ENCODE results near the gene ABAT.
"Not testable (repeated sequence)": the region's sequence is repeated elsewhere in the genome, so short reads cannot be mapped to it uniquely, and the experiment has no call there.

The ABAT gene

DNA sequence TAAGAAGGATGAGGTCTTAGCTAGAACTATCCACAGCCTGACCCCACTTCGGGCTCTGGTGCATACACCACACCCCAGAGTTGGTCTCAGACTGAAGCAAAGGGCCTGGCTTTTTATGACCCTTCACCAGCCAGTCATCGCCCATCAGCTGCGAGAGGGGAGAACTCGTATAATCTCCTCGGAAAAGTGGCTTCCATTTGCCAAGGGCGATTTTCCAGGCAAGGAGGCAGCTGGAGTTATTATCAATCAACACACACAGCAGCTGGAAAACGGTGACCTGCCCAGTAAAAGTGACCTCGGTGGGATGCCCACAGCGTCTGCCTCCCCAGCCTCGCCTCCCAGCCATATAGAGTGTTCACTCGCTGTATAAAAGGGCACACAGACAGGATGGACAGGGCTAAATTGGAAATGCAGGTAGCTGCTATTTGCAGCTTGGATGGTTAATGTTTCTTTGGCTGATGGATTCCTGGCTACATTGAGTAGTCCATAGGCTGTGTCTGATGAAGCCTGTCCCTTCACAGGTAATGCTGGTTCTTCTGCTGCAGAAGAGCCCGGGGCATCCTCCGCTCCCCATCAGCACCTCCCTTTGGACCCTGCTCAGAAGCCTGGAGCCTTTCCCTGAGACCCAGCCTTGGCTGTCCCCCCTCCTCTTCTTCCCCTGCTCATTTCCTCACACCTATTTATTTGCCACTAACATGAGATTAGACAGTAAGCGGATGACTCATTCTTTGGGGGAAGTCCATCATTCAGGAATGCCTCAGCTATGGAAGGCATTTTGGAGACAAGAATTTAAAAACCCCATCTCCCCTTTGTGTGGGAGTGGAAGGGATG lies 77.3 kb downstream of the ABAT start:
- DNase-seq = no peak

DNA sequence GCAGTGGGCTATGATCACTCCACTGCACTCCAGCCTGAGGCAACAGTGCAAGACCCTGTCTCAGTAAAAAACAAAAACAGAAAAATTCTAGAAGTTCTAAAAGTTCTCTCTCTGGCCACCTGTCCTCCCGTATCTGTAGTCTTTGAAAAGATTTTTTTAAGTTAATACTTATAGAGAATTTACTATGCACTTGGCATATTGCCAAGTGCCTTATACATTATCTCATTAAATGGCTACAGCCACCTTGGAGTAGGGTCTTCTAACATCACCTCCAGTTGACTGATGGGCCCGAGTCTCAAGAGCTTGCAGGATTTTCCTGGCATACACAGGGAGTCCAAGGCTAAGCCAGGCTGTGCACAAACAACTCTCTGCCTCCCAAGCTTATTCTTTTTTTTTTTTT lies 78.3 kb downstream of the ABAT start:
- no peak for DNase-seq

DNA sequence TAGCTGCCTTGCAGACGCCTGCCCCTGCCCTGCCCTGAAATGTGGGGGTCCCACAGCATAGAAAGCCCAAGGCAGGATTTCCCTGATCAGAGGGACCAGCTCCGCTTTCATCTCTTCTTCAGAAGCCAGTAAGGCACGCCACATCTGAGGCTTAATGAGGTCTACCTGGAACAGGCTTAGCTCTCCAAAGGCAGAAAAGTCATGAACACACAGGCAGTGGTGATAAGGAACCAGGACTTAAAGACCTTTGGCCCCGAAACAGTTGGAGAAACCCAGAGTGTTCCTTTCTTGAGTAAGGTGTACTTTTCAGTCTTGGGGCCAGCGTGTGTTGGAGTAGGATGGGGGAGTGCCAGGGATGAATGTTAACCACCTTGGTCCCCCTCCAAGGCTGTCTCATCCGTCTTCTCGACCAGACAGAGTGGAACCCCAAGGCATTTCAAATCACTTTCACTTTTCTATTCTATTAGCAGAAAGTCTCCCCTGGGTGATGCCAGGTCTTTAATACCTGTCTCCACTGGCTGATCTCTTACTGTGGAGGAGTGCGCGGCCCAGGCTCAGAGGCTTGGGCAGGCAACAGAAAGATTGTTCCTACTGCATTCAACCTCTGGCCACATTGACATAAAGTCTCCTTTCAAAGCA lies 79.1 kb downstream of the ABAT start:
- DNase-seq = no peak

DNA sequence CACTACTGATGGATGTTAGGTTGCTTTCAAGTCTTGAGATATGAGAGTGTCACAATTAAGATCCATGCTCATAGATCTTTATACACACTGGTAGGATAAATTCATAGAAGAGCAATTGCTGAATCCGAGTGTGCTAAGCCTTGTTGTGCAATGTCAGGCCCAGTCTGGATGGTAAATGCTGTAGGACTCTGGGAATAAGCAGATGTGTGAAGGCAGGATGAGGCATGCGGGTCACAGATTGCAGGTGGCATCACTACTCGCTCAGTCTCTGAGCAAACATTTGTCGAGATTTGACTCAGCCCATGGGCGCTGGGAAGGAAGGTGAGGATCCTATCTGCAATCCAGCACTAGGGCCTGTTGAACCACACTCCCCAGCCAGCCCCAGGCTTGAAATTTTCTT lies 82.3 kb downstream of the ABAT start:
- no peak for DNase-seq

DNA sequence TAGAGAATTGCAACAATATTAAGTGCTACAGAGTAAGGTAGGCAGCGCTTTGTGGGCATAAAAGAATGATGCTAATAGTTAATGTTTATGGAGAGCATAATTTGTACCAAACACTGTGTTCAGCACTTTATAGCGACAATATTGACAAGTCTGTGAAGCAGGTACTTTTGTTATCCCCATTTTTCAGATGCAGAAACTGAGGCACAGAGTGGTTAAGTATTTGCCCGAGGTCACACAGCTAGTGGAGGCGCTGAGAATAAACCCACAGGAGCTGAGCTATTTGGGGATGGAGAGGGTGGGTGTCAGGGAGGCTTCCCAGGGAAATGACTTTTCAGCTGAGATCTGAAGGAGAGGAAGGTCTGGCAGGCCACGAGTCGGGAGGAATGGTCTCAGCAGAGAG lies 83.6 kb downstream of the ABAT start:
- DNase-seq = no peak

DNA sequence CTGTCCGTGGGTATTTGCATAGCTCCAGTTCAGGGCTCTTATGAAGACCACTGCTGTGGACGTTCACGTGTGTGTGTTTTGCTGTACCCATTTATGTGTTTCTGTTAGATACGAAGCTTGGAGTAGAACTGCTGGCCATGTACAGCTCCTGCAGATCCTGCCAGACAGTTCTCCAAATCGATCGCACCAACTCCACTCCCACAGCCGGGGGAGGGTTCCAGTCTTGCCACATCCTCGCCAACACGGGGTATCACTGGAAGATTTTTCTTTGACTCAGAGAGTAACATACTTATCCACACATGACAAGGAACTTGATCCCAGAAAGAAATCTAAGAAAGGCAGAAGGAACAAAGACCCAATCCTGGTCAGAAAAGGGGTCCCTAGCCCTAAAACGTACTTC lies 85.6 kb downstream of the ABAT start:
- DNase-seq = no peak

DNA sequence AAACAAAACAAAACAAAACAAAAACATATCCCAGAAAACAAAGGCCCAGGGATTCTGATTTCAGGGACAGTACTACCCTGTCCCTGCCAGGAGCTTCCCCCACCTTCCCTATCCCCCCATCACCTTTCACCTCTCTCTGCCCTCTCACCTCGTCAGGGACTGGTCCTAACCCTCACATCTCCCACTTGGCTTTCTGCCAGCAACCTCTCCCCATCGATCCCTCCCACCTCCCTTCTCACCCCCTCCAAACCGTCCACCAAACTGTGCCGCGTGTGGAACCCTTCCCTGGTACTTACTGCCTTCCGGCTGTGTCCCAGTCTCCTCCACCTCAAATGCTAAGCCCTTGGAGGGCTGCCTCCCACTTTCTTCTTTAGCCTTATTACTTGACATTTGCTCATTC lies 86.7 kb downstream of the ABAT start:
- DNase-seq = no peak

DNA sequence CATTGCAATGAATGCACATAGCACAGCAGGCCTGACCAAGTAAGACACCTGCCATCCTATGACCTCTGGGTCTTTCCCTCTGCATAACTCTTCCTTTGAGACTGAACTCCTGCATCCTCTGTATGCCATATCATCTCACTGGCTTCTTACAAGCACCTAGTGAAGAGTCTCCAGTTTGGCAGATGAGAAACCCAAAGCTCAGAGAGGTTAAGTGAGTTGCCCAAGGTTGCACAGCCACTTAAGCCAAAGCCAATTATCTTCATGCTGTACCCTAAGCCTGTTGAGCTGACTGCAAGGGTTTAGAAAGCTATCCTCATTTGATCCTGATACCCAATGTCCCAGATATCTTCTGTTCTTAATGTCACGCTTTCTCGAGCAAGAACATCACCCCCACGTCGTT lies 87.8 kb downstream of the ABAT start:
- DNase-seq = no peak

DNA sequence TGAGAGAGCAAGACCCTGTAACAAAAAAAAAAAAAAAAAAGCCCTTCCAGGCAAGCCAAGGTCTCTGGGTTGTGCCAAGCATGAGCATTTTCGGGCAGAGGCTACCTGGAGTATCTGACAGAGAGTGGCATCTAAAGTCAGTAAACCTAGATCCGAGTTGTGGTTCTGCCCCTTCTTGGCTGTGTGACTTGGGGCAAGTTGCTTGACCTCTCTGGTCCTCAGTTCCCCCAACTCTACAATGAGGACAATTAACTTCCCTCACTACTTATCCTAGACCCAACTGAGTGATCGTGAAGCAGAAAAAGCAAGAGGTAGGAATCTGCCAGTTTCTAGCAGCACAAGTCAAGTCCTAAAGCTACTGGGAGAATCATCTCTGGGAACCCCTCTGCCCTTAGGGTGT lies 88.7 kb downstream of the ABAT start:
- no peak for DNase-seq

DNA sequence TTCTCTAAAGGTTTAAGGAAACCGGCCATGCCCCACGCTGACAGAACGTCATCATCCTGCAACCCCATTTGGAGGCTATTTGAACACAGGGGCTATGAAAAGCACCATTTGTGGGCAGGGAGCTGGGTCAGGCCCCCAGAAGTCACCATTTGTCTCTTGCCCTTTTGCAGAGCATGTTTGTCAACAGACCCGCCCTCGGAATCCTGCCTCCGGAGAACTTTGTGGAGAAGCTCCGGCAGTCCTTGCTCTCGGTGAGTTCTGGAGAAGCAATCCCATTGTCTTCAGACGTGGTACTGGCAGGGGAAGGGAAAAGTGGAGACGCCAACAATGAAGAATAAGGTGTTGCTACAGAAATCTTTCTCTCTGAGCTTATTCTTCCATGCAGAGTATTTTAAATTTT lies 89.5 kb downstream of the ABAT start:
- no peak for DNase-seq

DNA sequence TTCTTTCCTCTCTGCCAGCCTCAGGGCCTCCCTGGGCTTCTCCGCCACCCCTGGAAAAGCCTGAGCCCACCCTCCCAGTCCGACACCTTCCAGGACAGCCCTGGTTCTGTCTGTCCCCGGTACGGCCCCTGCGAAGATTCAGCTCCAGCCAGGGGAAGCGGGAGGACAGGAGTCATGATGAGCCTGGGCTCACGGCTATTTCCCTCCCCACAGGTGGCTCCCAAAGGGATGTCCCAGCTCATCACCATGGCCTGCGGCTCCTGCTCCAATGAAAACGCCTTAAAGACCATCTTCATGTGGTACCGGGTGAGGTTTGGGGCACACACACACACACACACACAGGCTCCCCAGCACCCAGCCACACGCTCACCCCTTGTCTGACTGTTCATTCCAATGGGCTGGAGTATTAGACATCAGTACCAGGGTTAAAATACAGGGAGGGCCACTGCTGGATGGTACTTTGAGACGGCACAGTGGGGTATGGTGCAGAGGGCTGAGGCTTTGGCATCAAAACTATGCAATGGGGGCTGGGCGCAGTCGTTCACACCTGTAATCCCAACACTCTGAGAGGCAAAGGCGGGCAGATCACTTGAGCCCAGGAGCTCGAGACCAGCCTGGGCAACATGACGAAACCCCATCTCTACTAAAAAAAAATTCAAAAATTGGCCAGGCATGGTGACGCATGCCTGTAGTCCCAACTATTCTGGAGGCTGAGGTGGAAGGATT lies 90.3 kb downstream of the ABAT start:
- DNase-seq = no peak

DNA sequence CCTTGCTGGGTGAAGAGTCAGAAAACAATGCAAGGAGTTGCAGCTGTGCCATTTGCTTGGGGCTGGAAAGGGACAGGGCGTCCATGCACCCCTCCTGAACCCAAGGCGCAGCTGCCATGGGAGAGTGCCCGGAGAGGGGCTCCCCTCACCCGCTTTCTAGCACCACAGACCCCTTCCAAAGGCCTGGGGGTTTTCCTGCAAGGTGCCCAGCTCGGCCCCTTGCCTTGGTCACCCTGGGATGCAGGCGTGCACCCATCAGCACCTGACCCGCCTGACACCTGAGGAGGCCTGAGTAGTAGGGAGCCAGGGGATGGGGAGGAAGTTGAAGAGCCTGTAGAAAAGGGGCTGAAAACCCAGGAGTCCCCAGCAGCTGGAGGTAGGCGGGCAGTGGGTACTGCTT lies 92.8 kb downstream of the ABAT start:
- DNase-seq = no peak

DNA sequence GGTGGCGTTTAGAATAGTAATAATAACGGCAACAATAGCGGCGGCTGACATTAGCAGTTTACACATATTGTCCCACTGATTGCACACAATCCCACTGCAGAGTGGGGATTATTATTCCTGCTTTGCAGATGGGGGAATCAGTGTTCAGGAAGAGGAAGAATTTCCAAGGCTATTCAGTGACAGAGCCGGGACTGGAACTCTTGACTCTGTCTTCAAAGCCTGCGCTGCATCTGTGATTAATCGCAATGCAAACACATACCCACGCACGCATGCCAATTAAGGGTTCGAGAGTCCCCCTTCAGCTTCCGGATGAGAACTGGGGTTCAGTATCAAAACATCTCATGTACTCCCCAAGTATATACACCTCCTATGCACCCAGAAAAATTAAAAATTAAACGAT lies 93.9 kb downstream of the ABAT start:
- DNase-seq = no peak

DNA sequence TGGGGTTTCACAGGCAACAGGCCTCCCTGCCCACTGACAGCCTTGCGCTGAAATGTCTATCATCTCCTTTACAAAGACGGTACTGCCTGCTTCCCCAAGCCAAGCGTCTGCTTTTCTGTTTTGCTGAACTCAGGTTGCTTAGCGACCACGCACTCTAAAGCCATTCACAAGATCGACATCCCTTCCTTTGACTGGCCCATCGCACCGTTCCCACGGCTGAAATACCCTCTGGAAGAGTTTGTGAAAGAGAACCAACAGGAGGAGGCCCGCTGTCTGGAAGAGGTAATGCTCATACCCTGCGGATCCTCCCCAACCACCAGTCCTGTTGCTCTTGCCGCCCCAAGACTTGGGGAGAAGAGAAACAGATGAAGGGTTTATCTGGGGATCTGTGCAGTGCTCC lies 94.3 kb downstream of the ABAT start:
- DNase-seq = no peak

DNA sequence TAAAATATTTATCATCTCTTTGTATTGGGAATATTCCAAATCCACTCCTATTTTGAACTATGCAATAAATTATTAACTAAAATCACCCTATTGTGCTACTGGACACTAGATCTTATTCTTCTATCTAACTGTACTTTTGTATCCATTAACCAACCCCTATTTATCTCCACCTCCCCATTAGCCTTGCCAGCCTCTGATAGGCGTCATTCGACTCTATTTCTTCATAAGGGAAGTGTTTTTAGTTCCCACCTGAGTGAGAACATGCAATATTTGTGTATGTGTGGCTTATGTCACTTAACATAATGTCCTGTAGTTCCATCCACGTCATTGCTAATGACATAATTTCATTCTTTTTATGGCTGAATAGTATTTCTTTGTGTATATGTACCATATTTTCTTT lies 99.1 kb downstream of the ABAT start:
- DNase-seq = no peak

DNA sequence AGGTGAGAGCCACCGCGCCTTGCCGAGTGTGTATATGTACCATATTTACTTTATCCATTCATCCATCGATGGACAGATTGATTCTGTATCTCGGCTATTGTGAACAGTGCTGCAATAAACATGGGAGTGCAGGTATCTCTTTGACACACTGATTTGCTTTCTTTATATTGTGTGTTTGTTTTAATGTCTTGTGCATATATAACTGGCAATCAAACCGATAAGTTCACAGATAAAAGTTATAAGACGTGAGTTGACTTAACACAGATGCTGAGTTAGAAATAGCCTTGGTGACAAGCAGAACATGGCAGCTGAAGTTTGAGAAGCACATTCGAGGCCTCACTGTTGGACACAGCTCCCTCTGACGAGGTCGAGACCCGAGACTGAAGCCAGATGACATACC lies 99.8 kb downstream of the ABAT start:
- no peak for DNase-seq

DNA sequence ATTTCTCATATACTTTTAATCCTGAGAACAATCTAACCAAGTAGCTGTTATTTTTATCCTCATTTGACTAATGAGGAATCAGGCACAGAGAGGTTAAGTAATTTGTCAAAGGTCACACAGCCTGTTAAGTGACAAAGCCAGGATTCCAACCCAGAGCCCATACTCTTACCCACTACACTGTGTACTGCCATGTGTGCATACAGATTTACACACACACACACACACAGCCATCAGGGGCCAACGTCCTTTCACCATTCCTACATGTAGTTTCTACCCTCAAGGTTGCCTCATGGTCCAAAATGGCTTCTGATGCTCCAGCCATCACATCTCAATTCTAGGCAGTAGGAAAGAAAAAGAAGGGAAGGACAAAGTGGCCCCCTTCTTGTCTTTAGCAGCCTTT lies 100.9 kb downstream of the ABAT start:
- DNase-seq = no peak

DNA sequence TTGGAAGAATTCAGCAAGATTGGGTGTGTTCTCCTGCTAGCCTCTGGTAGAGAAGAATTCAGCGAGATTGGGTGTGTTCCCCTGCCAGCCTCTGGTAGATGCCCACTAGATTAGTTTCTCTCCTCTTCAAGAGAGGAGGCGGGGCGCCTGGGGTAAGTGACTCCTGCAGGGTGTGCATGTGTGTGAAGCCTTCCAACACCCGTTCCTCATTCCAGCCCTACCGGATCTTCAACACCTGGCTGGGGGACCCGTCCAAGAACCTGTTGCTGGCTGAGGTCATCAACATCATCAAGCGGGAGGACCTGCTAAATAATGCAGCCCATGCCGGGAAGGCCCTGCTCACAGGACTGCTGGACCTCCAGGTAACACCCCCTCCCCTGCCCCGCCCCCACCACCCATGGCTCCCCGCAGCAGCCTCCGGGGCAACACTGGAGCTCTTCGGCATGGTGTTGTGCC lies 101.7 kb downstream of the ABAT start:
- DNase-seq = no peak

DNA sequence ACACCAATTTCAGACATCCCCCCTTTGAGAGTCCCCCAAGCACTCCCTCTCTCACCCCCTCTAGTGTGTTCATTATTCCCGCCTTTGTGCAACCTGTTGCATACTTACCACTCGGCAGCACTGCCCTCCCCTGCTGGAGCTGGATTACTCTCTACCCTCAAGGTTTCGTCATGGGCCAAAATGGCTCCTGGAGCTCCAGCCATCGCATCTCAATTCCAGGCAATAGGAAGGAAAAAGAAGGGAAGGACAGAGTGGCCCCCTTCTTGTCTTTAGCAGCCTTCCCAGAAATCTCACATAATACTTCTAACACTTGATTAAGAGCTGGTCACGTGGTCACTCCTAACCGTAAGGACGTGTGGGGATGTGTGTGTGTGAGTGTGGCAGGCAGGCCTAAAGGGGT lies 102.8 kb downstream of the ABAT start:
- no peak for DNase-seq

DNA sequence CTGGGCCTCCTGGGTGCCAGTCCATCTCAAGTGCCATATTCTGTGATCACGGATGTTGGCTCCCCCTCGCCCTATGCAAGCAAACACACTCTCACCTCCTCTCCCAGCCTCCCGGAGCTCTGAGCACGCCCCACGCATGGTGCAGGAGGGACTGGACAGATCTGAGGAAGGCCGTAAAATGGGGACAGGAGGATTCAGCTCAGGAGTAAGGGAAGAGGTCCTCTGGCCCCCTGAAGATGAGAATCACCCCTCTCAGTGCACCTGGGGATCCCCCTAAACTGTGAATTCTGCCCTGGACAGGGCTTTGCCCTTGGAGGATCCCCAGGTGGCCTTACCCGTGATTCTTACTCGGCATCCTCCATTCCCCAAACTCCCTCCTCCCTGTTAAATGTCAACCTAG lies 107.4 kb downstream of the ABAT start:
- no peak for DNase-seq

DNA sequence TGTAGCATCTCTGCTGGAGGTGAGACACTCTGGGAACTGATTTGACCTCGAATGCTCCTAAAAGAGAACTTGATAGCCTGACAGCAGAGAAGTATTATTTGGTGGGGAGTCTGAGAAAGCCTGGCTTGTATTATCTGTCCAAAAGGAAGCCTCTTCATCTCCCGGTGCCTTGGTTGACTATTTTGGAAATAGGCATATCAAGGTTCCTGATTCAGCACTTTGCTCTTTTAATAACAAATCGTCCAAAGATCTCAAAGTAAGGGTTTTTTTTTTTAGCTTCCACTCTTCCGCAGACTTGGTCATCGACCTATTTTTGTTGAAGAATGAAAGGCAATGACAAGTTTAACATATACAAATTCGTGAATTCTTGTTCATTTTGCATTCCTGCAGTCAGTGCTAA lies 108.3 kb downstream of the ABAT start:
- DNase-seq = no peak

DNA sequence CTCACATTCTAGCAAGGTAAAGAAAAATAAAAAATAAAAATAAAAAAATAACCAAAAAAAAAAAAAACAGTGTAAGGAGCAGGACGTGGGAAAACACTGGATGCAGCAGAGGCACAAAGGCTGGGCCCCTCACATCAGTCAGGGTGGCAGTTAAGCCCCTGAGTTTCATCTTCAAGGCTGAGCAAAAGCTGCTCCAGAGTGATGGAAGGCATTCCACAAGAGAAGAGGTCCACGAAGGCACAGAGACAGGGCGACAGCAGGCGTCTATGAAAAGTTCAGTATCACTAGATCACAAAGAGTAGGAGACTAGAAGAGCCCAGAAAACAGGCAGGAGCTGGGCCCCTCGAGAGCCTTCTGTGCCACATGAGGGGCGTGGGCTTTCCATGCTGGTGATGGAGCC lies 111.0 kb downstream of the ABAT start:
- DNase-seq = no peak

DNA sequence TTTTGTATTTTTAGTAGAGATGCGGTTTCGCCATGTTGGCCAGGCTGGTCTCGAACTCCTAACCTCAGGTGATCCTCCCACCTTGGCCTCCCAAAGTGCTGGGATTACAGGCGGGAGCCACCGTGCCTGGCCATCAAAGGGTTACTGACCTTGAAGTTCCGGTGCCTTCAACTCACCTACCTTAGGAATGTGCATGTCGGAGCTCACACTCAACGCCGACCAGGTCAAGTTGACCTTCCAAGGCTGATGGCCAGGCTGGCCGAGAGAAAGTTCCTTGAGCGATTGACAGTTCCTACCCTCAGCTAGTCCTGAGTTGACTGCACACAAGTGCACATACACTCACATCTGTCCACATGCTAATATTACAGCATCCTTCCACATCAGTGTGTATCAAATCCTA lies 111.9 kb downstream of the ABAT start:
- DNase-seq = not testable (repeated sequence)

DNA sequence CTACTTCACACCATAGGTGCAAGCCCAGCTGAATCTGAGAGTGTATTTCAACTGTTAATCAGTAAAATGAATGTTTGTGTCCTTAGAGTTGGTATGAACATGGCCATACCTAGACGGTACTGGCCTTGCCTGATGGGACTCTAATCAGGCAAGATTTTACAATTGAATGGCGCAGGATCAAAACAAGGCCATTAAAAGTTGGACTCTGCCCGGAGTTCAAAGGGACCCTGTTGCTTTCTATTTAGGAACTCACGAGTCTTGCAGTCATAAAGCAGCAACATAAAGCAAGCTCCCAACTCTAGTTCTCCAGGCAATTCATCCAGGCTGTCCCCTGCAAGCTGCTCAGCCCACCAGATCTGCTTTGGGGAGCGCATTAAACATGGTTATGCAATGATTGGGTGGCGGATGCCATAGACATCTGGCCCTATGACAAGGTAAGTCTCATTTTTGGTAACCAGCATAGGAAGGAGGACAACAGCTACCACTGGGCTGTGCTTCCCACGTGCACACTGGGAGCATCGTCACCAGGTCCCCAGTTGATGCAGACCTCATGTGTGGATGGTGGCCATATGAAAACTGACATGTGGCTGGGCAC lies 114.3 kb downstream of the ABAT start:
- no peak for DNase-seq

Data from DMS 273 treated with DMSO at 0.1 percent for 48 hours (cell line).